Pancreas (tissue), 10 donors: ENCODE data around the gene STAM. TPM values are rescaled to one million over a fixed set of nuclear protein-coding genes. Genes with fewer than 3 reads are reported as not detected.

Experiments used
- ATAC-seq, 4 donors: fragments of 200-7000 bp; cut with Tn5 transposase; one replicate each; pipeline versions ENCODE4 v1.8.0 to v1.9.1; 2020; ENCODE audit warnings: mild to moderate bottlenecking in 4 of 4, moderate library complexity in 4 of 4
- DNase-seq, 6 donors: peaks; one replicate each; pipeline ENCODE4 v3.0.0-alpha.2; 2020
- FAIRE-seq: peaks from 2 replicates; lab custom pipeline; 2012; peaks lifted over from hg19 to GRCh38; lab: Jason Lieb, UNC
- H3K27ac ChIP-seq, 4 donors: fragments of 200-600 bp; sonication (generic); 1 replicate in 3 of 4; 2 replicates in 1 of 4; pipeline versions ENCODE4 v1.5.0 to v1.8.0; 2020
- H3K27me3 ChIP-seq, 4 donors: fragments of 200-600 bp; one replicate each; pipeline ENCODE4 v1.8.0; 2021
- H3K36me3 ChIP-seq, 3 donors: fragments of 200-600 bp; sonication (generic) in 1 of 3; one replicate each; pipeline versions ENCODE4 v1.5.0 to v1.8.0; 2020 to 2021
- H3K4me1 ChIP-seq, 3 donors: fragments of 200-600 bp; one replicate each; pipeline ENCODE4 v1.8.0; 2021
- H3K4me3 ChIP-seq, 4 donors: fragments of 200-600 bp; sonication (generic) in 2 of 4; one replicate each; pipeline versions ENCODE4 v1.5.0 to v1.8.0; 2020 to 2021
- H3K9me3 ChIP-seq, 4 donors: fragments of 200-600 bp; one replicate each; pipeline ENCODE4 v1.8.0; 2021
- WGBS, 2 donors: extraction: QIAGEN DNeasy Blood & Tissue Kit; methylation state at CpG; one replicate each; pipeline ENCODE4 v1.1.7; 2013; 5-methylcytosine and 5-hydroxymethylcytosine counted together
- intact Hi-C, 3 donors: fragments of 100-400 bp; cut with DNase I; formaldehyde crosslinking; loops; one replicate each; pipeline versions ENCODE4 v1.11.1 to v1.14.2; 2022
- polyA plus RNA-seq, 2 donors: library from polyadenylated mRNA; stranded (reverse); fragments of 200-250 nt; gene quantifications; one replicate each; pipeline ENCODE4 v1.2.3, GENCODE V29; 2013
- total RNA-seq, 6 donors: library from RNA; stranded (reverse); fragmentation: NEBNext Ultra II Directional in 4 of 6; extraction: Animal tissue kit (Norgen Biotek cat#: 25700) in 4 of 6; gene quantifications; one replicate each; pipeline versions ENCODE4 v1.2.1 to v1.2.4, GENCODE V29; 2021 to 2023
- TF ChIP-seq, protein P1 (sequence below), 4 donors: fragments of 200-600 bp; sonication (generic) in 3 of 4; IDR thresholded peaks; one replicate each; pipeline versions ENCODE4 v1.5.0 to v1.8.0; 2021; ENCODE audit warnings: antibody characterized with exemption in 4 of 4
- donor health status: healthy with polysubstance abuse.
- donor health status: DM: no; HTN: no; CAD: no; lungs with moderate emphysema.
- donor health status: DM: no; HTN: no; CAD: no.
- donor health status: control.
- donor health status: control.
- donor health status: Bipolar disorder and iron deficiency.
- donor health status: DM: yes; HTN: yes; CAD: no.
- donor health status: DM: no; HTN: no; CAD: no.
- donor health status: DM: no; HTN: no; CAD: no.
- donor health status: DM: yes; HTN: yes; CAD: no.

STAM gene
- total and polyA plus RNA-seq, 8 donors, result 5.4 to 15.4 (median 11.0) TPM

DNA sequence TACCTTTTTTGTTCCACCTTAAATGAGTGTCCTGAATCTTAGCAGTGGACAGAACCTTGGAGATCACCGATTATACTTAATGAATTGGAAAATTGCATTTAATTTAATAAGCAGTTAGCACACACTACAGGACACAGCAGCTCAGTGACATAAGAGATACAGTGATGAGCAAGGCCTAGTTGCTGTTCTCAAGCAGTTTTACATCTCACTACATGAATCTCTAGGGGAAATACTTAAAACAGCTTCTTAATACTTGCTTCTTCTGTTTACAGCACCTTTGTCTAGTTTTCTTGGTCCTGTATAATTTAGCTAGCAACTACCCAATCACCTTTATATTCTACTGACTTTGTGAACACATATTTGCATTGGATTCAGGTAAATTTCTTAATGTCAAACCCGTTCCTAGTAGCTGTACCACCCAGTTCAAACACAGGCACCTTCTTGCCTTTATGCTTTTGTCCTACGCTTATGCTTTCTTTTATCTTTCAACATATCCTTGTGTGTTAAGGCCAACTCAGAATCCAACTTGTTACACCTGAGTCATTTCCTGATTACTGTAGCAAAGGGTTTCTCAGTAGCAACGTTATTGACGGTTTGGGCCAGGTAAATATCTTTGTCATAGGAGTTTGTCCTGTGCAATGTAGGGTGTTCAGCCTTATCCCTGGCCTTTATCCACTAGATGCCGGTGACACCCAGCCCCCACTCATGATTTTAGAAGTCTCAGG, 1.8 kb downstream of the STAM start:
- no peaks in the 10 kb centered on the region for H3K27me3 ChIP-seq
- peak overlapping the region in 2 of 4 donors; percentile 79 to 91 for H3K4me3 ChIP-seq
- FAIRE-seq (no peak), ATAC-seq (no peak), DNase-seq (no peak)
- H3K4me1 ChIP-seq, result peaks cover 15 to 27% (median 26%) of the 10 kb centered on the region in 3 donors
- intact Hi-C loops, result no loop called here
- H3K36me3 ChIP-seq, result no peaks in the 10 kb centered on the region
- TF ChIP-seq, protein P1, sequence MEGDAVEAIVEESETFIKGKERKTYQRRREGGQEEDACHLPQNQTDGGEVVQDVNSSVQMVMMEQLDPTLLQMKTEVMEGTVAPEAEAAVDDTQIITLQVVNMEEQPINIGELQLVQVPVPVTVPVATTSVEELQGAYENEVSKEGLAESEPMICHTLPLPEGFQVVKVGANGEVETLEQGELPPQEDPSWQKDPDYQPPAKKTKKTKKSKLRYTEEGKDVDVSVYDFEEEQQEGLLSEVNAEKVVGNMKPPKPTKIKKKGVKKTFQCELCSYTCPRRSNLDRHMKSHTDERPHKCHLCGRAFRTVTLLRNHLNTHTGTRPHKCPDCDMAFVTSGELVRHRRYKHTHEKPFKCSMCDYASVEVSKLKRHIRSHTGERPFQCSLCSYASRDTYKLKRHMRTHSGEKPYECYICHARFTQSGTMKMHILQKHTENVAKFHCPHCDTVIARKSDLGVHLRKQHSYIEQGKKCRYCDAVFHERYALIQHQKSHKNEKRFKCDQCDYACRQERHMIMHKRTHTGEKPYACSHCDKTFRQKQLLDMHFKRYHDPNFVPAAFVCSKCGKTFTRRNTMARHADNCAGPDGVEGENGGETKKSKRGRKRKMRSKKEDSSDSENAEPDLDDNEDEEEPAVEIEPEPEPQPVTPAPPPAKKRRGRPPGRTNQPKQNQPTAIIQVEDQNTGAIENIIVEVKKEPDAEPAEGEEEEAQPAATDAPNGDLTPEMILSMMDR (IDR thresholded peaks at IDR 0.05), result no peak
- H3K9me3 ChIP-seq, result no peaks in the 10 kb centered on the region
- WGBS, 2 donors, result 25 to 33% methylated on average over 6 of the region's 6 CpGs
- H3K27ac ChIP-seq, result no peak overlapping the region

DNA sequence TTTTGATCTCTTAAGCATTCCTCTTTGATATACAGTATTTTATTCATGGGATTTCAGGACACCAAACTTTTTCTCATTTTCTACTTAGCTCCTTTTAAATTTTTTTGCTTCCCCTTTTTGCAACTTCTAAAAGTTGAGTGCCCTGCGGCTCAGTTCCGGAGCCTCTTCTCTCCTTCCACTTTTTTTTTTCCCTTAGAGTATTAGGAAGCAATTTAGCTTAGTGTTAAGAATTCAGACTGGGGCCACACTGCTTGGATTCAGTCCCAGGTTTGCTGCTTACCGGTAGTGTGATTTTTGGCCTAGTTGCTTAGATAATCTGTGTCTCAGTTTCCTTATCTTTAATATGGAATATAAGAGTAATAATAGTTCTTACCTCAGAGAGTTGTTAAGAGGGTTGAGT, 3.4 kb downstream of the STAM start:
- DNase-seq (no peak), ATAC-seq (no peak), FAIRE-seq (no peak)
- Histone ChIP-seq H3K36me3 (no peaks in the 10 kb centered on the region), H3K4me3 (no peak overlapping the region), H3K27ac (no peak overlapping the region), H3K9me3 (no peaks in the 10 kb centered on the region), H3K4me1 (peaks cover 15 to 35% (median 26%) of the 10 kb centered on the region in 3 donors), H3K27me3 (no peaks in the 10 kb centered on the region)
- 63 to 65% methylated on average over 3 of the region's 3 CpGs for WGBS, 2 donors
- TF ChIP-seq, protein P1 (IDR thresholded peaks at IDR 0.05), result no peak
- intact Hi-C loops, result no loop called here

- no peak for DNase-seq
- Histone ChIP-seq H3K27ac (no peak overlapping the region), H3K9me3 (no peaks in the 10 kb centered on the region), H3K36me3 (no peaks in the 10 kb centered on the region), H3K27me3 (no peaks in the 10 kb centered on the region), H3K4me3 (no peak overlapping the region), H3K4me1 (peaks cover 8 to 30% (median 21%) of the 10 kb centered on the region in 3 donors)
- no peak for ATAC-seq
- no peak for FAIRE-seq
- WGBS, 2 donors, result 92 to 93% methylated on average over 10 of the region's 10 CpGs
- intact Hi-C loops, result no loop called here
- TF ChIP-seq, protein P1 (IDR thresholded peaks at IDR 0.05), result no peak
These were observed 4.5 kb downstream of the STAM start for GRCh38 chr10:17648243-17649035.

DNA sequence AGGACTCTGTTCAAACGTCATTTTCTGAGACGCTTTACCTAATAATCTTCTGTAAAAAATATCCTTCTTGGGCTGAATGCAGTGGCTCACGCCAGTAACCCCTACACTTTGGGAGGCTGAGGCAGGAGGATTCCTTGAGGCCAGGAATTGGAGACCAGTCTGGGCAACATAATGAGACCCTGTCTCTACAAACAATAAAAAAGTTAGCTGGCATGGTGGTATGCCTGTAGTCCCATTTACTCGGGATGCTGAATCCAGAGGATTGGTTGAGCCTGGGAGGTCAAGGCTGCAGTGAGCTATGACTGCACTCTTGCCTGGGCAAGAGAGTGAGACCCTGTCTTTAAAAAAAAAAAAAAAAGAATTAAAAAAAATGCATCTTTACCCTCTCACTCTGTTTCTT, 5.1 kb downstream of the STAM start:
- 86 to 87% methylated on average over 4 of the region's 4 CpGs for WGBS, 2 donors
- no peaks in the 10 kb centered on the region for H3K36me3 ChIP-seq
- no peak overlapping the region for H3K27ac ChIP-seq

More for the DNA sequence above, 5.1 kb downstream of the STAM start:
- DNase-seq, result no peak
- intact Hi-C loops, result no loop called here
- Histone ChIP-seq H3K4me1 (peaks cover 8 to 30% (median 21%) of the 10 kb centered on the region in 3 donors), H3K27me3 (no peaks in the 10 kb centered on the region), H3K9me3 (no peaks in the 10 kb centered on the region), H3K4me3 (no peak overlapping the region)
- FAIRE-seq, result no peak
- no peak for ATAC-seq
- TF ChIP-seq, protein P1 (IDR thresholded peaks at IDR 0.05), result no peak
